HEK293T (cell line): ENCODE measurements around the gene ZC3H12D.

ENCODE experiments used
- BHLHE40 ChIP-seq: fragments of 450-650 bp; IDR thresholded peaks from 2 replicates; pipeline ENCODE4 v1.6.1; 2016; ENCODE audit warnings: mild to moderate bottlenecking, moderate library complexity, borderline replicate concordance
- FOXM1 ChIP-seq: fragments of 450-650 bp; IDR thresholded peaks from 2 replicates; pipeline ENCODE4 v1.6.1; 2017; ENCODE audit warnings: mild to moderate bottlenecking, borderline replicate concordance
- HDGF ChIP-seq: fragments of 450-650 bp; IDR thresholded peaks from 2 replicates; pipeline ENCODE4 v1.6.1; 2017; ENCODE audit warnings: antibody characterized with exemption, borderline replicate concordance
- NFRKB ChIP-seq: fragments of 450-650 bp; IDR thresholded peaks from 2 replicates; pipeline ENCODE4 v1.6.1; 2016; ENCODE audit warnings: mild to moderate bottlenecking, moderate library complexity
- TARDBP ChIP-seq: fragments of 450-650 bp; IDR thresholded peaks from 2 replicates; pipeline ENCODE4 v1.6.1; 2016

DNA sequence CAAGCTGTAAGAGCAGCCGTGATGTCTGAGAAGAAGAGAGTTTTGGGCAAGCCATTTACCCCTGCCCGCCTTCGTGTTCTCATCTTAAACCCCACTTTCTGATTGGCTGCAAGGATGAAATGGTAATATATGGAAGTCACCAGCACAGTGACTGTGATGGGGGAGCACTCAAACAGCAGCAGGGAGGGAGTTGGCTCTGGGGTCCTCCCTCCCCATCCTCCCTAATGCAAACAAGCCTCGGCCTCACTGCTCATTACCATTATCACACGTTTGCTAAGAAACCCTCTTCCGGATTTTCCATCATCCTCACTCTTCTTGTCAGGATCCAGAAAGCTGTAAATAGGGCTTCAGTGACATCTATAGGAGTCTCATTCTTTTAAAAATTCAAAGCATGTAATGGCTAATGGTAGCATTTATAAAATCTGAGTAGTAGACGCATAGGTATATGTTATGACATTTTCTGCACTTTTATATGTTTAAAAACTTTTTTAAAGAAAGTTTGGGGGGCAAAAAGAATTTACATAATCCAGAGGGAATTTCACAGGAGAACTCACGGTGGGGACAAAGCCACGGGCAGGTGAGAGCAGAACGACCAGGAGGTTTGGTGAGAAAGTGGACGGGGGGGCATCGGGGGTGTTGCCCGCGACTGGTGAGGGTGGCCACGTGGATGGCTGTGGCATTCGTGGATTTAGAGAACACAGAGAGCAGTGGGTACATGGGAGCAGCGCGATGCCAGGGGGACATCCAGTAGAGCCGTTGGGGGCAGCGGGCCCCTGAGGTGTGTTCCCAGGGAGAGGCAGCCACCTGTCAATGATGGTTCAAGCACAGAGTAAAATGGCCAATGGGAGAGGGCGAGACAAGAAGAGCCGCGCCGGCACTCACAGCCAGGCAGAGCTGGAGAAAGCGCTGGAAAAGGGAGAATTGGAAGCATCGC, 55.1 kb downstream of the ZC3H12D start:
- TF ChIP-seq FOXM1 (no peak), BHLHE40 (no peak), HDGF (no peak), NFRKB (no peak), TARDBP (no peak)
